Pulmonary artery endothelial cell (primary cell): ENCODE data around the gene MCU. TPM values are rescaled to one million over a fixed set of nuclear protein-coding genes. Genes with fewer than 3 reads are reported as not detected.

Experiments used
- total RNA-seq: library from RNA; depleted of rRNA; stranded (reverse); fragments of >200 nt; gene quantifications from 2 replicates; pipeline ENCODE4 v1.2.3, GENCODE V29; 2014

Gene MCU
- total RNA-seq, 1 donor from 2014 or later, result 22.4 TPM

Other genes starting within 250 kb of the MCU start
- 29.6 and 40.1 TPM in 2 replicates for gene MICU1, start 66.1 kb upstream of the MCU start, total RNA-seq
- gene OIT3, start 201.6 kb downstream of the MCU start, total RNA-seq, result 0.07 TPM in 2 replicates